ENCODE measurements around the gene UAP1L1. TPM values are rescaled to one million over a fixed set of nuclear protein-coding genes. Genes with fewer than 3 reads are reported as not detected.

UAP1L1 gene
- polyA plus RNA-seq, 1 donor from 2014 or later: 0.21 TPM

- H3F3A ChIP-seq (ENCODE audit: insufficient read depth, low read length, poor library complexity, severe bottlenecking): no peaks in the 10 kb centered on the region
- no peaks in the 10 kb centered on the region for H3K9me3 ChIP-seq (ENCODE audit: low read length)
- H3K27ac ChIP-seq (ENCODE audit: low read length): no peak overlapping the region
- H3K27me3 ChIP-seq (ENCODE audit: insufficient read depth, low read depth, low read length): no peaks in the 10 kb centered on the region
- no peak overlapping the region for H3K9ac ChIP-seq (ENCODE audit: low read length)
- H3K4me3 ChIP-seq (ENCODE audit: low read length): no peak overlapping the region
- no peak overlapping the region for H2AFZ ChIP-seq (ENCODE audit: low read depth, low read length)
- TF ChIP-seq TAF1 (IDR thresholded peaks at IDR 0.05; ENCODE audit: low read depth) (no peak), SMC3 (conservative IDR thresholded peaks at IDR 0.05; ENCODE audit: poor library complexity) (no peak), POLR2AphosphoS5 (IDR thresholded peaks at IDR 0.05) (no peak), EP300 (conservative IDR thresholded peaks at IDR 0.05; ENCODE audit: poor library complexity, severe bottlenecking) (no peak), RAD21 (conservative IDR thresholded peaks at IDR 0.05) (no peak), MXI1 (conservative IDR thresholded peaks at IDR 0.05; ENCODE audit: poor library complexity, severe bottlenecking) (no peak), REST (IDR thresholded peaks at IDR 0.05; ENCODE audit: borderline replicate concordance) (no peak), EZH2 (IDR thresholded peaks at IDR 0.05; ENCODE audit: borderline replicate concordance, insufficient read depth, low read length, poor library complexity, severe bottlenecking) (no peak)
- TF ChIP-seq, protein P1, sequence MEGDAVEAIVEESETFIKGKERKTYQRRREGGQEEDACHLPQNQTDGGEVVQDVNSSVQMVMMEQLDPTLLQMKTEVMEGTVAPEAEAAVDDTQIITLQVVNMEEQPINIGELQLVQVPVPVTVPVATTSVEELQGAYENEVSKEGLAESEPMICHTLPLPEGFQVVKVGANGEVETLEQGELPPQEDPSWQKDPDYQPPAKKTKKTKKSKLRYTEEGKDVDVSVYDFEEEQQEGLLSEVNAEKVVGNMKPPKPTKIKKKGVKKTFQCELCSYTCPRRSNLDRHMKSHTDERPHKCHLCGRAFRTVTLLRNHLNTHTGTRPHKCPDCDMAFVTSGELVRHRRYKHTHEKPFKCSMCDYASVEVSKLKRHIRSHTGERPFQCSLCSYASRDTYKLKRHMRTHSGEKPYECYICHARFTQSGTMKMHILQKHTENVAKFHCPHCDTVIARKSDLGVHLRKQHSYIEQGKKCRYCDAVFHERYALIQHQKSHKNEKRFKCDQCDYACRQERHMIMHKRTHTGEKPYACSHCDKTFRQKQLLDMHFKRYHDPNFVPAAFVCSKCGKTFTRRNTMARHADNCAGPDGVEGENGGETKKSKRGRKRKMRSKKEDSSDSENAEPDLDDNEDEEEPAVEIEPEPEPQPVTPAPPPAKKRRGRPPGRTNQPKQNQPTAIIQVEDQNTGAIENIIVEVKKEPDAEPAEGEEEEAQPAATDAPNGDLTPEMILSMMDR (IDR thresholded peaks at IDR 0.05; ENCODE audit: poor library complexity, severe bottlenecking): no peak
- H3K36me3 ChIP-seq (ENCODE audit: insufficient read depth, low read length): no peaks in the 10 kb centered on the region
- H3K79me2 ChIP-seq (replicated peaks; ENCODE audit: insufficient read depth, low read length): peaks cover 20% of the 10 kb centered on the region
- peaks cover 13% of the 10 kb centered on the region for H4K20me1 ChIP-seq (ENCODE audit: insufficient read depth)
- H3K4me2 ChIP-seq (ENCODE audit: low read length): no peak overlapping the region
- no peaks in the 10 kb centered on the region for H3K9me2 ChIP-seq (ENCODE audit: insufficient read depth, low read length)
Measured at GRCh38 chr9:137041124-137041523, 36.2 kb upstream of the UAP1L1 start.

DNA sequence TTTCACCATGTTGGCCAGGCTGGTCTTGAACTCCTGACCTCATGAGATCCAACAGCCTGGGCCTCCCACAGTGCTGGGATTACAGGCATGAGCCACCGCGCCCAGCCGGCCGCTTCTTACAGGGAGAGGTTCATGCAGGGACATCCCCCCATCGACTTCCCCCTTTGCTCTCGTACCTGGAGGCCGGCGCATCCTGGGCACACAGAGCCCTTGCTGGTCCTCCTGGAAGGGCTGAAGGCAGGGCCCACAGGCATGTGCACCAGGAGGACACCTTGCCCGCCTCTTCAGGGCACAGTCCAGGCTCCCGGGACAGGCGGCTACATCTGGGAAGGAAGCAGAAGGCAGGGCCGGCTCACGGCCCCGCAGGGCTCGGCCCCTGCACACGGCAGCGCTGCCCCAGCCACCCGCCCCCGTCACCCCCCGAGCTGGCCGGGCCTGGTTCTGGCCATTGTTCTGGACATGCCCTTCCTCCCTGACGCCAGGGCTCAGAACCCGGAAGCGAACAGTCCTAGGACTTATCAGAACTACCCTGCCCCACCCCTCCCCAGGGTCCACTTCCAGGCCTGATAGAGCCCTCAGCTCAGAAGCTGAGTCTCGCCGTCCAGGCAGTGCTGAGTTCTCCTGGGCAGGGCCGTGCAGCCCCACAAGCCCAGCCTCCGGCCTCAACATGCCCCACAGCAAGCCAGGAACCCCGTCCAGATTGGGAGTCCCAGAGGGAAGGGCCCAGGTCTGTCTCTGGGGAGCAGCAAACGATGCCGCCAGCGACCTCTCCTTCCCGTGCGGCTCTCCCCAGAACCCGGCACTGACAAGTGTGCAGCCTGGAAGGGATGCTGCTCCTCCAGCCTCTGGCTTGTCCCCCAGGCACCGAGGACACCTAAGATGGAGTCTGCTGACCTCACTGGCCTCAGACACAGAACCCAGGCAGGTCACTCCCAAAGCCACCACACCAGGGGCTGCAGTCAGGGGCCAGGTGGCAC lies 34.3 kb upstream of the UAP1L1 start:
- TF ChIP-seq MXI1 (conservative IDR thresholded peaks at IDR 0.05; ENCODE audit: poor library complexity, severe bottlenecking): no peak
- TF ChIP-seq SMC3 (conservative IDR thresholded peaks at IDR 0.05; ENCODE audit: poor library complexity): no peak
- TF ChIP-seq, protein P1 (IDR thresholded peaks at IDR 0.05; ENCODE audit: poor library complexity, severe bottlenecking): no peak
- TF ChIP-seq REST (IDR thresholded peaks at IDR 0.05; ENCODE audit: borderline replicate concordance): no peak
- TF ChIP-seq EP300 (conservative IDR thresholded peaks at IDR 0.05; ENCODE audit: poor library complexity, severe bottlenecking): no peak
- TF ChIP-seq TAF1 (IDR thresholded peaks at IDR 0.05; ENCODE audit: low read depth): no peak
- no peaks in the 10 kb centered on the region for H3K36me3 ChIP-seq (ENCODE audit: insufficient read depth, low read length)
- no peaks in the 10 kb centered on the region for H3K9me3 ChIP-seq (ENCODE audit: low read length)
- no peaks in the 10 kb centered on the region for H3F3A ChIP-seq (ENCODE audit: insufficient read depth, low read length, poor library complexity, severe bottlenecking)
- H3K27ac ChIP-seq (ENCODE audit: low read length): no peak overlapping the region
- peaks cover 6% of the 10 kb centered on the region for H3K27me3 ChIP-seq (ENCODE audit: insufficient read depth, low read depth, low read length)
- peaks cover 20% of the 10 kb centered on the region for H3K79me2 ChIP-seq (replicated peaks; ENCODE audit: insufficient read depth, low read length)
- no peak overlapping the region for H3K4me2 ChIP-seq (ENCODE audit: low read length)
- peak overlapping the region; percentile 93 for H3K9ac ChIP-seq (ENCODE audit: low read length)
- peaks cover 13% of the 10 kb centered on the region for H4K20me1 ChIP-seq (ENCODE audit: insufficient read depth)
- H3K9me2 ChIP-seq (ENCODE audit: insufficient read depth, low read length): no peaks in the 10 kb centered on the region
- H3K4me3 ChIP-seq (ENCODE audit: low read length): peak overlapping the region; percentile 98
- H2AFZ ChIP-seq (ENCODE audit: low read depth, low read length): no peak overlapping the region

Data from neural cell (in vitro differentiated cells).